Activated CD8-positive, alpha-beta memory T cell treated with anti-CD3 and anti-CD28 coated beads for 36 hours (primary cell): Measurements from ENCODE around the gene PRSS16. TPM values are rescaled to one million over a fixed set of nuclear protein-coding genes. Genes with fewer than 3 reads are reported as not detected.
"Not testable (repeated sequence)": the region's sequence is repeated elsewhere in the genome, so short reads cannot be mapped to it uniquely, and the experiment has no call there.

ENCODE experiments used
- CTCF ChIA-PET: fragments of 350-600 bp; sonication (Branson Sonifier 250); formaldehyde crosslinking; loops from one replicate; lab custom pipeline; 2021; ENCODE audit warnings: antibody characterized with exemption; lab: Charles Lee
- POLR2A ChIA-PET: fragments of 350-600 bp; sonication (Branson Sonifier 250); formaldehyde crosslinking; loops from one replicate; lab custom pipeline; 2021; ENCODE audit warnings: antibody characterized with exemption; lab: Charles Lee
- total RNA-seq, 2 experiments: library from RNA; stranded (reverse); gene quantifications; one replicate each; pipeline ENCODE4 v1.2.3, GENCODE V29; 2021

Gene PRSS16
- total RNA-seq, 2 experiments from 2014 or later: 0.44 to 0.46 TPM

DNA sequence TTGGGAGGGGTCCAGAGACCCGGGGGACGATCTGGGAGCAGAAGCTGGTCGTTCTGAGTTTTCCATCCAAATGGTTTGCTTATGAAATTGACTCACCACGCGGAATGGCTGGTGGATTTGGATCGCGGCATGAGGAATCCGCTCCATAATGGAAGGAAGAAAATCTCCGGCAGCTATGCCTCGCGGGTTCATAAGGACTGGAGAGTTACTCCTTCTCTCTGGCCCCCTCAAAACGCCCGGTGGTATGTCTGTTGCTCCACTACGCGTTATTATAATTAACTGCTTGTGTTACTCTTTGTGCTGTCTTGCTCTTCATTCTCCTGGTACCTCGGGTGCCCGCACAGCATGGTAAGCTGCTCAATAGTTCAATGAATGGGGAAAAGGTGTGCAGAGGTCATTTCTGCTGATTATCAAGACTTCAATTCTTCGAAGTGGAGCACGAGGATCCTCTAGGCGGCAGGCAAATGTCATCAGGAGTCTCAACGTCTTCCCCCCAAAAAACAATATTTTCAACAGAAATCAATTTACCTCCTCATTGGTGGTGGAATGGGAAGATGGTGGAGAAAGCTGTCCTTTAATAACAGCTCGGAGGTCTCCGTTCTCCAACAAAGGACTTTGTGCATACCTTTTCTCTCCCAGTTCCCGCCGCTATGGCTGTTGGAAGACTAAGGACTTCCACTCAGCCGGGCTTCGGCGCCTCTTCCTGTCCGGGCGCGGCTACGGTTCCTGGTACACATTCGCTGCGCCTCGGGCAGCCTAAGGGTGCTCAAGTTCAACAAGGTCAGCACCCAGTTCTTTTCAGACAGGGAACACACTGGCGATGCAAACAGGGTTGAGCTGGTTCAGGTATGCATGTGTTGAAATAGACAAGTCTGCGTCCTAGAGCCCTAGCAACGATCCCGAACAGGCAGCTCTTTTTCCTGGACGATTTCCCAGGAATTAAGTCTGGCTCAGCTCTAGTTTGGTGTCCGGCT is 9.2 kb upstream of the PRSS16 start:
- ChIA-PET POLR2A (no interaction called here), CTCF (interaction anchor here (0.8 kb wide), 1 partner anchor 48 kb away, joined by 3 read pairs; no protein-coding TSS in a partner anchor)

DNA sequence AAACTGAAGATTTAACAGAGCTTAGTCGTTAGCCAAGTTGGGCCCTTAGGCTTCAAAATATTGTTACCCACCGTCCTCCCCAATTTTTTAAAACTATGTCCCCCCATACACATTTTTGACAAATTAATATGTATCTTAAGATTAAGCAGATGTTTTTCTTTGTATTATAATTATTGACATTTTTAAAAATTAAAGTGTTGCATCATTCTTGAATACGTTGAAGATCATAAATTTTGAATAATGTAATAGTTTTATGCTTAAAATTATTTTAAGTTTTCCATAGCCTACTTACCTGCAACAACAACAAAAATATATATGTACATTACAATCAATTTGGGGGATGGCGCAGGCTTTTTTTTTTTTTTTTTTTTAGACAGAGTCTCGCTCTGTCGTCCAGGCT is 8.2 kb upstream of the PRSS16 start:
- ChIA-PET POLR2A (no interaction called here), CTCF (no interaction called here)

DNA sequence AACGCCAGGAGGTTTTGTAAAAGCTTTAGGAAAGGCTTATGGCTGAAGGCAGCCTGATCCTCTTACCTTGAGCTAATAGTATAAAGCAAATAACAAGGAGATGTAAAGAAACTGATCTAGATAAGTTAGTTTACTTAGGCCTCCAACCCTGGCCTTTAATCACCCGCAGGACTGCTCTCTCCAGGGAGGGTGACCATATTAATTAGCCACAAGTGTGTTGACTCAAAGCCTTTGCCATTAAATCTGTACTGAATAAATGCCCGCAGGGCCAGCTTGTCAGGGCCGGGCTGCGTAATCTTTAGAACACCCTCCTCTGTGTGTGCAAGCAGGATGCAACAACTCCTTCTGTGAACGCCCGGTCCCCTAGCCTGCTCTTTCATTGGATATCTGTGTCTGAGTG is 6.1 kb upstream of the PRSS16 start:
- CTCF ChIA-PET: no interaction called here
- POLR2A ChIA-PET: no interaction called here

DNA sequence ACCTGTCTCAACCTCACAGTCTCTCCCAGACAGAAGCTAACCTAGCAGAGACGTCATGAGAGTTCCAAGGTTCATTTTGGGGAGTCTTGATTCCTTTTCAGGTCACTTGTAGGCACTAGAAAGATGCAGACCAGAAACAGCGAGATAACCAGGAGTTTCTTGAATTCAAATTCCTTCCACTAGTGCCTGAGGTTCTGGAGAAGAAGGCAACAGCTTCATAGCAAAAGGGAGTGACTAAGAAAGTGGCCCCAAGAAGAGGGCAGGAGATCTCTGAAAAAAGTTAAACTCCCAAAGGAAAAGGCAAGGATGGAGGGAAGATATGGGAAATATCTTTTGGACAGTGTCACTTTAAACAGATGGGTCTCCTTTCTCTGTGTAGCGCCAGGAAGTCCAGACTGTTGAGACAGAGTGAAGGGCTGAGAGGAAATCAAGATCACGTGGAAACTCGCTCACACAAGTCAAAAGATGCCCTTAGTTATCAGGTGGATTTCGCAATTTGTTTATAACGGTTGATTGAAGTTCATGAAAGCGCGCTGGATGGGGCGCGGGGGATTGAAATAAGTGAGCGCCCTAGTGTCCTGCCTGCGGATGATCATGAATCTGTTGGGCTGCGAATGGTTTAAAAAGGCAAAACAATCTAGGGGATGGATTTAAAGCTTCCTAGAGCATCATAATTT is 4.8 kb upstream of the PRSS16 start:
- POLR2A ChIA-PET: no interaction called here
- CTCF ChIA-PET: no interaction called here

DNA sequence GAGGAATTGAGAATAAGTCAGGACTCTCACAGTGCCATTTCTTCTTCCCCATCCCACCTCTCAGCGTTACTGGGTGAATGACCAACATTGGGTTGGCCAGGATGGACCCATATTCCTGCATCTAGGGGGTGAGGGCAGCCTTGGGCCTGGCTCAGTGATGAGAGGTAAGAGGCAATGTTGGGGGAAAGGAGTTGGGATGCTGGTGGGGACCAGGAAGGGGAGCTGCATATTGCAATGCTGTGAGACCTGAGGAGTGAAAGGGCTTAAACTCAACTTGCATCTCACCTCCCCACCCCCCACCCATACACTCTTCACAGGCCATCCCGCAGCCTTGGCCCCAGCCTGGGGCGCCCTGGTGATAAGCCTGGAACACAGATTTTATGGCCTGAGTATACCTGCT is 1.3 kb downstream of the PRSS16 start:
- ChIA-PET POLR2A (no interaction called here), CTCF (no interaction called here)

DNA sequence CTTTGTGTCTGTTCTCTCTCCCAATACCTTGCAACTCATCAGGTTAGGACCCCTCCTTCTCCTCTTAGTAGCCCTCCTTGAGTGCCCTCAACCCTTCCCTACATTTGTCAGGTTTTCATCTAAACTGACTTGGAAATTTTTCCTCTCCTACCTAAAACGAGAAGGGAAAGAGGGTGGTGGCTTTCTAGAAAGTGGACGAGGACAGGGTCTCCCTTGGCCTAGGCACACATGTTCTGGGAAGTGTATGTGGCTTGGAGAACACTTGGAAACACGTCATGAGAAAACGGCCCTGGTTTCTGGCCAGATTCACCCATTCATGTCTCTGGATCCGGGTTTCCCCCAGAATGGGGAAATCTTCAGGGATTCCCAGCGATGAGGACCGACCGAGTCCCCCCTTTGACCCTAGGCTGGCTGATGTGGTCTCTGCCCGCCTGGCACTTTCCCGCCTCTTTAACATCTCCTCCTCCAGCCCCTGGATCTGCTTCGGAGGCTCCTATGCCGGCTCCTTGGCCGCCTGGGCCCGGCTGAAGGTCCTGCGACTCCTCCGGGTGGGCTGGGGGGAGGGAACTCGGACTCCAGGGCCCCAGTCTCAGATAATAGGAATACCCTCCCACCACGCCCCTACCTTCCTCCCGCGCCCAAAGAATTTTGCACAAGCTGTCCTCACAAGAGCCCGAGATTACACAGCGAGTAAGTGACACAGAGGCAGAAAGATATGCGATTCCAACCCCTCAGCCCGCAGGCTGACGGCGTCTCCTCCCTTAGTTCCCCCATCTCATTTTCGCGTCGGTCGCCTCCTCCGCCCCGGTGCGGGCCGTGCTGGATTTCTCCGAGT is 3.0 kb downstream of the PRSS16 start:
- CTCF ChIA-PET: no interaction called here
- POLR2A ChIA-PET: no interaction called here

DNA sequence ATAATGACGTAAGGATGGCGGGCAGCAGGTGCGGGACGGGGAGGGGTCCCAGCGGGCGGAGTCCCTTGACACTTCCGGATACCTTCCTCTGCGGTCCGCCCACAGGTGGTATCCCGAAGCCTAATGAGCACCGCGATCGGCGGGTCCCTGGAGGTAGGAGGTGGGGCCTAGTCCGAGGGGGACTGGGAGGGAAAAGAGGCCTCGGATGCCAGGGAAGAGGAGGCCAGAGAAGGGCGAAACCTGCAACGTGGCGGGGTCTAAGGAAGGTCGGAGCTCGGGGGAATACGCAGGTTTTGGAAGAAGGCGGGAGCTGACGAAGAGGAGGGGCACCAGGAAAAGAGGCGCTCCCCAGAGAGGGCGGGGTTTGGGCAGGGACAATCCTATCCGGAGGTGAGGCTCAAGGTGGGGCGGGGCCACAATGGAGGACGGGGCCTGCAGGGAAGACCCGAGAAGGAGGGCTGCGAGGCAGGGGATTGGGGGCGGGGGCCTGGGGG is 3.7 kb downstream of the PRSS16 start:
- POLR2A ChIA-PET: no interaction called here
- CTCF ChIA-PET: interaction anchor here (1.2 kb wide), 1 partner anchor 23 kb away, joined by 4 read pairs; no protein-coding TSS in a partner anchor

DNA sequence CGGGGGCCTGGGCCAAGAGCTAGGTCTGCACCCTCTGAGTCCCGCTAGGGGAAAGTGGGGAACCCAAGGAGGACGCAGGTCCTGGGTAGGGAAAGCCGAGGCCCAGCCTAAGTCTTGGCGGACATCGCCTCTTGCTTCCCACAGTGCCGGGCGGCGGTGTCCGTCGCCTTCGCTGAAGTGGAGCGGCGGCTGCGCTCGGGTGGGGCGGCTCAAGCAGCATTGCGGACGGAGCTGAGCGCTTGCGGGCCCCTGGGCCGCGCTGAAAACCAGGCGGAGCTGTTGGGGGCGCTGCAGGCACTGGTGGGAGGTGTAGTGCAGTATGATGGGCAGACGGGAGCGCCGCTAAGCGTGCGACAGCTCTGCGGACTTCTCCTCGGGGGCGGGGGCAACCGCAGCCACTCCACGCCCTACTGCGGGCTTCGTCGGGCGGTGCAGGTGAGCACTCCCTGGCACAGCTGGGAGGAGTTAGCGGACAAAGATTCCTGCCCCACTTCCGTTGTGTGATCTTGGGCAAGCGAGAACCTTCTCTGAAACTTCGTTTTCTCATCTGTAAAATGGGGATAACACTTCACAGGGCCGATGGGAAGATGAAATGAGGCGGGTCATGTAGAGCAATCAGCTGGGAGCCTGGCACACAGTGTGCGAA is 4.2 kb downstream of the PRSS16 start:
- CTCF ChIA-PET: interaction anchor here (0.6 to 1.2 kb wide), 2 partner anchors 23 to 449 kb away, joined by 3 to 4 read pairs; no protein-coding TSS in a partner anchor

DNA sequence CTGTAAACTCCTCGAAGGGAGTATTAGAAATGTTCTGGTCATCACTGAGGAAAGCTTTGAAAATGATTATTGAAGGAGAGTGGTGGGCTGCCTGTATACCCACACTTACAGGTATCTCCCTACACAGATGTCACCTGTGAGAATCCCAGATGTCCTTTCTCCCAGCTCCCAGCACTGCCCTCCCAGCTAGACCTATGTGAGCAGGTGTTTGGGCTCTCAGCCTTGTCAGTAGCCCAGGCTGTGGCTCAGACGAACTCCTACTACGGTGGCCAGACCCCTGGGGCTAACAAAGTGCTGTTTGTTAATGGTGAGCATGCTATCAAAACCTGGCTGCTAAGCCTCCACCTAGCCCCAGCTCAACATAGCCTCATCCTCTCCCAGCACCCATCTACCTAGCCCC is 7.1 kb downstream of the PRSS16 start:
- CTCF ChIA-PET: no interaction called here
- POLR2A ChIA-PET: interaction anchor here (0.5 kb wide), 1 partner anchor 1087 kb away, joined by 3 read pairs; no protein-coding TSS in a partner anchor

More for the DNA sequence above, 4.2 kb downstream of the PRSS16 start:
- POLR2A ChIA-PET: no interaction called here

DNA sequence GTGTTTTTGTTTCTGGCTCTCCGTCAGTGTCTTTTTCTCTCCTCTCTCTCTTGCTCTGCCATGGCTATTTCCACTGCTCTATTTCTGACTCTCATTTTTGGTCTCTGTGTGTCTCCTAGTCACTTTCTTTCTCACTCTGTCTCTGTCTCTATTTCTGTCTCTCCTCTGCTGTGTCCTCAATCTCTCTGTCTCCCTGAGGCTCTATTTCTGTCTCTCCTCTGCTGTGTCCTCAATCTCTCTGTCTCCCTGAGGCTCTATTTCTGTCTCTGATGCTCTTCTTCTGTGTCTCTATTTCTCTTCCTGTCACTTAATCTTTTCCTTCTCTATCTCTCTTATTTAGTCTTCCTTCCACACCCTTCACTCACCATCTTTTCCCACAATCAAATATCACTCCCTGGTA is 8.4 kb downstream of the PRSS16 start:
- POLR2A ChIA-PET: no interaction called here
- CTCF ChIA-PET: no interaction called here

DNA sequence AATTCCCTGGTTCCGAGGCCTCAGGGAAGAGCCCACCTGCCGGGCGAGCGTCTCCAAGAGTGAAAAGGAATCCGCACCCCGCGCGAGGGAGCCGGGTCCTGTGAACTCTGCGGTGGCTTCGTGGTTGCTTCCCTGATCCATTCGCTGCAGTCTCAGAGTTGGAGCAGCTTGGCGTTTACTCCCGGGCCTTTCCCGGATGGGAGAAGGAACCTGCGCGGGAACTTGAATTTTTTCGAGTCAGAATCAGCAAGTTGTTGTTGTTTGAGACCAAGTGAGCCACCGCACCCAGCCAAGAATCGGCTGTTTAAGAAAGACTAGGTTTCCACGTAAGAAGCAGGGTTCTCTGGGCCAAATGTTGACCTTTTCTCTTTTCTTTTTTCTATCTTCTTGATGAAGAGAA is 12.9 kb downstream of the PRSS16 start:
- ChIA-PET POLR2A (no interaction called here), CTCF (no interaction called here)

DNA sequence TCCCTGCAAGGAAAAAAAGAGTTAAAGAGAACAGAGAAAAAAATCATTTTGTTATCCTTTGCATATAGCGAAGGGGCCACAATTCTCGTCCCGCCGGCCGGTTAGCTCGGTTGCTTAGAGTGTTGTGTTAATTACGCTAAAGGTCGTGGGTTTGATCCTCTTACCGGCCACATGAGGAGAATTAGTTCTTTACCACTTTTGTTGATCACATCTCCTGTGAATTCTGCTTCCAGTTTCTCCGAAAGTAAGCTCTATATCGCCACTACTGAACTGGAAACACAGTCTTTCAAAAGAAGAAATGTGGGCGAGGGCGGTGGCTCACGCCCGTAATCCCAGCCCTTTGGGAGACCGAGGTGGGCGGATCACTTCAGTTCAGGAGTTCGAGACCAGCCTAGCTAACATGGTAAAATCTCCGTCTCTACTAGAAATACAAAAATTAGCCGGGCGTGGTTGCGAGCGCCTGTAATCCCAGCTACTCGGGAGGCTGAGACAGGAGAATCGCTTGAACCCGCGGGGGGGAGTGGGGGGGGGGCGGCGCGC is 13.4 kb downstream of the PRSS16 start:
- ChIA-PET CTCF (interaction anchor here (0.7 kb wide), 1 partner anchor 13 kb away, joined by 3 read pairs; no protein-coding TSS in a partner anchor), POLR2A (no interaction called here)

DNA sequence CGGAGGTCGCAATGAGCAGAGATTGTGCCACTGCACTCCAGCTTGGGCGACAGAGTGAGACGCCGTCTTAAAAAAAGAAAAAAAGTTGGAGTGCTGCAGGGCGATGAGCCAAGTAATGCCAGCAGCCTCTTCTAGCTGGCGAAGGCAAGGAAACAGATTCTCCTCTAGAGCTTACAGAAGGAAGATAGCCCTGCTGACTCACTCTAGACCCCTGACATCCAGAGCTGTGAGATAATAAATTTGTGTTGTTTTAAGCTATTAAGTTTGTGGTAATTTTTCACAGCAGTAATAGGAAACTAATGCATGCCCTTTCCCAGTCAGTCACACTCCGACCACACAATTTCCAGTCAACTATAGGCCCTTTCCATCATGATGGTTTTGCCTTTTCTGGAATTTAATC is 16.4 kb downstream of the PRSS16 start:
- ChIA-PET POLR2A (no interaction called here), CTCF (no interaction called here)

DNA sequence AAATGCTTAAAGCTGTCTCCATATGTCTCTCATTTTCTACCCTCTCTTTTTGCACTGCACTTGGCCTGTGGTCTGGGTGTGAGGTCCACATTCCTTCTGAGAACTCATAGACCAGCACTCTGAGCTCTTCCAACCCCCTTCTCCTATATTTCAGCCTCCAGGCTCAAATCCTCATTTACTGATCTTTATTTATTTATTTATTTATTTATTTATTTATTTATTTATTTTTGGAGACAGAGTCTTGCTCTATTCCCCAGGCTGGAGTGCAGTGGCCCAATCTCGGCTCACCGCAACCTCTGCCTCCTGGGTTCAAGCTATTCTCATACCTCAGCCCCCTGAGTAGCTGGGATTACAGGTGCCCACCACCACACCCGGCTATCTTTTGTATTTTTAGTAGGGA is 19.5 kb downstream of the PRSS16 start:
- CTCF ChIA-PET, POLR2A ChIA-PET: not testable (repeated sequence)

DNA sequence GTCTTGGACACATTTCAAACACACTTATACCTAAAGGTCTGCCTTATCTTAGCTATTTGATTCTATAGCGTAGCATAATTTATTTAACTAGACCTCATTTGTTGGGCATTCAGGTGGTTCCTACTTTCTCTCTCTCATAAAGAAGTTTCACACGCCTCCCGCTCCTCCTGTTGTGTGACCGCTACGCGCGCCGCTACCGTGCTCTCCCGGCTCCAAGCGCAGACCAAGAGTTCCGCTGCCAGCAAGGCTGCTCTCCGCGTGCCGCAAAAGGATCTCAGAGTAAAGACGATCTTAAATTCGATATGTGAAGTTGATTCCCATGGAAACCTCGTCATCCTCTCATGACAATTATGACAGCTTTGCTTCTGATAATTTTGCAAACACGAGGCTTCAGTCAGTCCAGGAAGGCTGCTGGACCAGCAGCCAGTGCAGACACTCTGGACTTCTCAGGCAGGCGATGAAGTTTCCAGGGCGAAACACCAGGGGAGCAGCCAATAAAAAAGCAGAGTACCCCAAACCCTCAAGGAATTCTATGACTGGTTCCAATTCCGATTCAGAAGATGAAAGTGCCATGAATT is 20.4 kb downstream of the PRSS16 start:
- ChIA-PET POLR2A (no interaction called here), CTCF (no interaction called here)

DNA sequence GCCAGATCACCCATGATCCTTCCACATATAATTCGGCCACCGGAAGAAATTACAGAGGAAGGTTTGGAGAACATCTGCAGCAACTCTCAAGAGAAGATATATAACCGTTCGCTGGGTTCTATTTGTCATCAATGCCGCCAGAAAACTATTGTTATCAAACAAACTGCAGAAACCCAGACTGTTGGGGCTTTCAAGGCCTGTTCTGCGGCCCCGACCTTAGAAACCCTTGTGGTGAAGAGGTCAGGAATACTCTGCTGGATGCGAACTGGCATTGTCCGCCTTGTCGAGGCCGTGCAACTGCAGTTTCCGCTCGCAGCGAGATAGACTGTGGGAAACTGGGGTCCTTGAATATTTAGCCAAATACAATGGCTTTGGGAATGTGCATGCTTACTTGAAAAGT is 21.3 kb downstream of the PRSS16 start:
- POLR2A ChIA-PET: no interaction called here
- CTCF ChIA-PET: no interaction called here

DNA sequence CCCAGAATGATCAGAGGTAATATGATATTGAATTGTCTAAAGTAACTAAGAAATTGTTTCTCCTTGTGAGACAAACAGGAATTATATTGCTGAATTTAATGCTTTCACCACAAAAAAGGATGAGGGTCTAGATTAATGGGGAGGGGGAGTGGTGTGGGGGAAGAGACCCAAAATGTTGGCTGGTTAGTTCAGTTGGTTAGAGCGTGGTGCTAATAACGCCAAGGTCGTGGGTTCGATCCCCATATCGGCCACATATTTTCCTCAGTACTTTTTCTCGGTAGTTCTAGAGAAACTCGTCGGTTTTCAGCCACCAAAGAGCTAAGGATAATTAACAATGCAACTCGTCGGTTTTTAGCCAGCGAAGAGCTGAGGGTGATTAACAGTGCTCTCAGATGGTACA is 26.3 kb downstream of the PRSS16 start:
- POLR2A ChIA-PET: interaction anchor here (0.7 kb wide), 1 partner anchor 599 kb away, joined by 7 read pairs; no protein-coding TSS in a partner anchor
- CTCF ChIA-PET: no interaction called here
